RPMI8226 (cell line): ENCODE results near the gene UBE2Q2.
A peak's percentile ranks its signal among the peaks of the same experiment; 100 is the strongest.
"Not testable (repeated sequence)": the region's sequence is repeated elsewhere in the genome, so short reads cannot be mapped to it uniquely, and the experiment has no call there.

Experiments used
- DNase-seq: peaks from one replicate; pipeline ENCODE4 v3.0.0-alpha.2; 2015

The UBE2Q2 gene

GRCh38 chr15:75842722-75843677, at the start of gene UBE2Q2:
UBE2Q2 (plus strand) TSS chr15:75843447; CDS start chr15:75843667, 220 bp downstream.
- peak; percentile 84 for DNase-seq

DNA sequence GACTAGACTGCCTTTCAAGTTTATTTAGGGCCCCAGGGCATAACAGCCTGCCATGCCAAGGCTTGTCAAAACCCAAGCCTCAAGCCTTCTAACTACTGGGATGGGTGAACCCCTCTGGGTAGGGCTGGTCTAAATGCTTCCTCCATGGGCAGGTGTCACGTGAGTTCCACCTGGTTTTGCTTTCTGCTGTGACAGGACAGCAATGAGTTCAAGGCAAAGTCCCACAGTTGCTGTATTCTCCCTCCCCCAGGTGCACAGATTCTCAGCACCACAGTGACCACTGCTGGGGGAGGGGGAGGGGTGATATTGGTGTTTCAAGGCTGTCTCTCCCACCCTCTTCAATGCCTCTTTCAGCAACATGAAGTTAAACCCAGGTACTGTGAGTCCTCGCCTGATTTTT, 46.9 kb upstream of the UBE2Q2 start:
- DNase-seq: peak; percentile 76

GRCh38 chr15:75797146-75797545, 46.1 kb upstream of the UBE2Q2 start:
- DNase-seq: not testable (repeated sequence)

DNA sequence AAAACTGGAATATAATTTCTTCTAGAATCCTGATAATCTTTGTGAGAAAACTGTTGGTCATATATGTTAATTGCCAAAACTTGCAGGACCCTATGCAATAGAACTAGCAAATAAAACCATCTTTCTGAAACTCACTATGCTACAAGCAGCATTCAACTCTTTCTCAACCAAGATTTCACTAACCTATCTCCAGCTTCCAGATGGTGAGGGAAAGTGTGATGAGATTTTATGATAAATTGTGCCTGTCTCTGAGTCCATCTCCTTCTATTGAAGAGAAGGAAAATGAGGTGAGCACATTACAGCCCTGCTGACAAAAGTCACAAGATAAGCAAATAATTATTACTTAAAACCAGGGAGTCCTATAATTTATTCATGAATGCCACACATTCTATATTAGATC, 44.1 kb upstream of the UBE2Q2 start:
- no peak for DNase-seq

GRCh38 chr15:75800409-75800808, 42.8 kb upstream of the UBE2Q2 start:
- not testable (repeated sequence) for DNase-seq

DNA sequence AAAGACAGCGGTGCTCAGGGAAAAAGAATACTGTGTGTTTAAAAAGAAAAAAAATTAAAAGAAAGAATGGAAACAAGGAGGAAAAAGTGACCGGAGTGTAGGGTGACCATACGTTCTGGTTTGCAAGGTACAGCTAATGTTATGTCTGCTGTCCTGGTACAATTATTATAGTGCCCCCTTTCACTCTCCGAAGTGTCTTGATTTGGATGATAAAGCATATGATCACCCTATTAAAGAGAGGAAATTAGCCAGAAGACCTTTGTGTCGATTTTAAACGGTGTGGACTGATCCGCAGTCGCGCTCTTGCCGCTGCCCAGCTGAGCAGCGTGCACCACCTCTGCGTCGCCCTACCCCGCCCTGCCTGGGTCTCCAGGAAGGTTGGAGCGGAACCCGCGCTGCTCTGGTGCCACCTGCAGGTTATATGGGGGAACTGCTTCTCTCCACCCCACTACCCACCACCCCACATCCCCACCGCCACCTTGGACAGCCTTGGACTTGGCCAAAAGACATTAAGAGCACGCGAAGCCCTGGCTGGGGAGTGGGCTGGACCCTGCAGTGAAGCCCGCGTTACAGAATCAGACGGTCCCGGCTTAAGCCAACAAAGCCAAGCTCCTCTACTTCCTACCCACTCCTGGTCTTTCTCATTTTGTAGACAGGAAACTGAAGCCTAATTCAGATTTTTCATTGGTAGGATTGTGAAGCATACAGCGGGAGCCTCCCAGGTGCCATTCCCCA, 41.2 kb upstream of the UBE2Q2 start:
- DNase-seq: peak; percentile 90

DNA sequence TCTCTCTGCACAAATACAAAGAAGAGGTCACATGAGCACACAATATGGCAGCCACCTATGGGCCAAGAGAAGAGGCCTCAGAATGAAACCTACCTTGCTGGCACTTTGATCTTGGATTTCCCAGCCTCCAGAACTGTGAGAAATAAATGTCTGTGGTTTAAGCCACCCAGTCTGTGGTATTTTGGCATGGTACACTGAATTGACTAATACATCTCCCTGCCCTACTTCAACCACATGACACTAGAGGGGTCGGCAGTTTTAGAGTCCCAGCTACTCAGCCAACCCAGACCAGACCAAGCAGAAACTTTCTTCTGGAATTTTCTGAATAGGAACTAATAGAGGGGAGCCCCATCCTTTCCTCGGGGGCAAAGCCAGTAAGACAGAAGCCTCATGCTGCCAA, 35.8 kb upstream of the UBE2Q2 start:
- not testable (repeated sequence) for DNase-seq

GRCh38 chr15:75808009-75808408, 35.2 kb upstream of the UBE2Q2 start:
- DNase-seq: not testable (repeated sequence)

GRCh38 chr15:75808563-75808962, 34.7 kb upstream of the UBE2Q2 start:
- no peak for DNase-seq

DNA sequence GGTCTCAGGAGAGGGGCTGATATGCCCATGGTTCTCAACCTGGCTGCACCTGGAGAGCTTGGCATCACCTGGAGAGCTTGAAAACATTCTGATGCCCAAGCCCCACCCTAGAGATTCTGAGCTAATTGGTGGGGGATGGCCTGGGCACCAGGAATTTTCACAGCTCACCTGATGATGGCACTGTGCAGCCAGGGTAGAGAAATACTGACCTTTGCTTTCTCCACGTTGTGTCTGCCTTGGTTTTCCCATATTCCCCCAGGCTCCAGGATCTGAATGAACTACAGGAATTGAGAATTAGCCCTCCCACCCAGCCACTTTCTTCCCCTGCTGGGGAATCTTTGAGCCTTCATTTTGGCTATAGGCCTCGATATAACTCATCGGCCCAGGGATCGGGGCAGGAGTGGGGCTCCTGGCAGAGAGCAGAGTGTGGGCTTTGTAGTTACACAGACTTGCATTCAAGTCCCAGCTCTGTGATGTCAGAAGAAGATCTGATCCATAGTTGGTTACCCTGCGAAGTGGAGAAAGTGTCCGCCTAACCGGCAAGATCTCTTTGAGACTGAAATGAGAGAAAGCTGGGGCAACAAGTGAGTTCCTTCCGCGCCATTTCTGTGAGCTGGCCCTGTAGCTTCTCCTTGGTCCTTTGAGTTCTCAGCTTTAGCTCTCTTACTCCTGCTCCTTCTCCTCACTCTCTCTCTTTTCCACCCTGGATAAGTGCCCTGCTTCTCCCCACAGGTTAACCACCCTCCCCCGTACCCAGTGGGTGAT, 33.1 kb upstream of the UBE2Q2 start:
- DNase-seq: peak; percentile 47

- DNase-seq: no peak
These were observed 32.3 kb upstream of the UBE2Q2 start for GRCh38 chr15:75810874-75811498.

DNA sequence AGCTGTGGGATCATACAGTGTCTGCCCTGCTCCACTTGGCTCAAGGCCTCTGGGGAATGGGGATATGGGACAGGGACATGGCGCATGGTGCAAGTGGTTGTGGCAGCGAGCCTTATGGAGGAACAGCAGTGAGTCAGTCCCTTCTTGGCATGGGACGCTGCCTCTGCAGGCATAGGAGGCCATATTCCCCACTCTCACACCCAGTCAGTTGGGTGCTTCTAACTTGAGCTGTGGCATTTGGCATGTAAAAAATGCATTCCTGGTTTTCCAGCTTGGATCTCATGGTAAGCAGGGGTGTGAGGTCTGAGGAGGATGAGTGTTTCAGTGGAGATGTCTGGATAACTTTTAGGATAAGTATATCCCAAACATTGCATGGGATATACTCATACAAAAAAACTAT, 31.6 kb upstream of the UBE2Q2 start:
- DNase-seq: no peak

DNA sequence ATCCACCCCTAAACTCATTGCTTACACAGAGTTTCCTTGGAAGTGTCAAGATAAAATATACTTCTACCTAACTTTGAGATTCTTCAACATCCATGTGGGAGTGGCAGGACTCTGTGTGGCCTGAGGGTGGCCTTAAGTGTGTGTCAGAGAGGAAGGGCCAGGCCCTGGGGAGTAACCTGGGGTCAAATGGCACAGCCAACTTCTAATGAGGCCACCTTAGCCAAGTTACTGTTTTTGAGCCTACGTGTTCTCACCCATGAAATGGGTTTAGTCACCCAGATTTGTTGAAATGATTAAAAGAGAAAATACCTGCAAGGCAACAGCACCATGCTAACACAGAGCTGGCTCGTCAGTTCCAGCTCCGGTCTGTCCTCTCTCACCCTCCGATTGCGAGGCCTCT, 28.5 kb upstream of the UBE2Q2 start:
- no peak for DNase-seq

DNA sequence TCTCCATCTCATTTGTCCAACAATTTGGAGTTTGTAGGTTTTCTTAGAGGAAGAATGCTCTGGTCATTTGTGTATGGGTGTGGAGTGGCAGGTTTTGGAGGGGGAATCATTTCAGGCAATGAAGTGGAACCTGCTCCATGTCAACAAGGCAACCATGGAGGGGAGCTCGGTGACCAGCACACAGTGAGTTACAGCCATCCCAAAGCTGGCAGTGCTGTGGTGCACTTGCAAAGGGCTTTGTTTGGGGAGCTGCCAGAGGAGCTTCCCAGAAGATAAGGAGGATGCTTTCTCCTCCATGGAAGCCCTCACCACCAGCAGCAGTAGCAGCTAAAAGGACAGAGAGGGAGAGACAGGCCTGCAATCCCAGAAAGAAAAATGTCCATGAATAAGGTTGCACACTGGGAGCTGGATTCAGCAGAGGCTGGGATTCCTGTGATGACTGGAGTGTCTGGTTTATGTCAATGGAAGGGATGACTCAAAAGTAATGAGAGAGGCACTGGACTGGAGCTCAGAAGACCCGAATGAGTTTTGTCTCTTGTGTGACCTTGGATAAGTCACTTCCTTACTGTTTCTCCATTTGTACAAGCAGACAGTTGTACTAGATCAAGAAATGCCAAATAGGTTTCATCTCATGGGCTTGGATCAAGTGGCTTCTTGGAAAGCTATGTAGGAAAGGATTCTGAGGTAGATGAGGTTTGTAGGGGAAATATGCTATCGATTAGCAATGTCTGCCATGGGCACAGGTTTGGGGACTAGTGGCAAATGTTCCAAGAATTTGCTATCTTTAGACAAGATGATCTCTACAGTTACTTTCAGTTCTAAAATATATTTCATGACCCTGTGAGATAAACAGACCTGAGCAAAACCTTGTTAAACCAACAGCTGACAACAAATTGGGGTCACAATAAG, 27.2 kb upstream of the UBE2Q2 start:
- DNase-seq: no peak

DNA sequence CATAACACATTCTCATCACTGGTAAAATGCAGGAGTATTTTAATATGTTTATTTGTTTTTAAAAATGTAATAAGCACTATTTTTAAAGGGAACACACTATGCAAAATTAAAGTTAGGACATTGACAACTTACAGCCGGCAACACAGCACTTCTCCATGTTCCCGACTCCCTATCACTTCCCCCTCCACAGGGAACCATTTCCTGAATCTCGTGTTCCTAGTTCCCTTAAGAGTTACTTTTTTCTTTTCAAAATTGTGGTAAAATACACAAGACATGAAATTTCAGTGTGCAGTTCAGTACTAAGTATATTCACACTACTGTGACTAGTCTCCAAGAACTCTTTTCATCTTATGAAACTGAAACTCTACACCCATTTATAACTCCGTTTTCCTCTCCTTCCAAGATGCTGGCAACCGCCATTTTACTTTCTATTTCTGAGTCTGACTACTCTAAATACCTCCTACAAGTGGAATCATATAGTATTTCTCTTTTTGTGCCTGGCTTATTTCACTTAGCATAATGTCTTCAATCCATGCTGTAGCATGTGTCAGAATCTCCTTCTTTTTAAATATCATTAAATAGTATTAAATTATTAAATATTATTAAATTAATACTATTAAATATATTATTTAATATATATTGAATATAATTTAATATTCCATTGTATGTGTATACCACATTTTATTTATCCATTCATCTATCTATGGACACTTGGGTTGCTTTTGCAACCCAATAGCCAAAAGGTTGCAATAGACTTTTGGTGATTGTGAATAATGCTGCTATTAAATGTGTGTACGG, 25.9 kb upstream of the UBE2Q2 start:
- DNase-seq: peak; percentile 77

DNA sequence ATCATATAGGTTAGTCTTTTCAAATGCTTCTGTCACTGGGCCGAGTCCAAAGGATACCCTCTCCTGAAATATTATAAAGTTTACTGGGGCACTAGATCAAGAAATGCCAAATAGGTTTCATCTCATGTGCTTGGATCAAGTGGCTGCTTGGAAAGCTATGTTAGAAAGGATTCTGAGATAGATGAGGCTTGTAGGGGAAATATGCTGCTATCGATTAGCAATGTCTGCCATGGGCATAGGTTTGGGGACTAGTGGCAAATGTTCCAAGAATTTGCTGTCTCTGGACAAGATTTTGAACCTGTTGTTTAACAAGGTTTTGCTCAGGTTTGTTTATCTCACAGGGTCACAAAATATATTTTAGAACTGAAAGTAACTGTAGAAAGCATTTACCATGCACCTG, 23.0 kb upstream of the UBE2Q2 start:
- DNase-seq: no peak

- no peak for DNase-seq
These were observed 21.4 kb upstream of the UBE2Q2 start for GRCh38 chr15:75821786-75822345.

DNA sequence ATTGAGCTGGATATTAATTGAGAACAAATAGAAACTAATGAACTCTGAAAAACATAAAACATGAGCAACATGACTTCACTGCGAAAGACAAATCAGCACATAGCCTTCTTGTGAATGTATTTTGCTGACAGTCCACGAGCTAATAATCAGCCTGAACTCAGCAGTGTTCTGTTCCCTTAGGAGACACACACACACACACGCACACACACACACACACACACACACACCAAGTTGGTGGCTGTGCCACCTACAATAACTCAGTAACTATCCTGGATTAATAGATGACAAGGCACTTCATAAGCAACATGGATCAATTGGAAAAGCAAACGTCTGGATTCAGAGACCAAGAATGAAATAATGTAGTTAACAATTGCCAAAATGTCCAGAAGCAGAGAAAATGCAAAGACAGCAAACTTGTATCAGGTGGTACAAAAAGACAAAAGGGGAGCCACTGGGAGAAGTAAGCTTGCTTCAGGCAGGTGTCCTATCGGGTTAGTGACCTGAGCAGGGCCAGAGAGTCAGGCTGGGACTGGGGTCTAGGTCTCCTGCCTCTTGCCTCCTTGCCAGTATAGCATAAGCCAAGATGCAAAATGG, 20.5 kb upstream of the UBE2Q2 start:
- no peak for DNase-seq

GRCh38 chr15:75823860-75824613, 19.2 kb upstream of the UBE2Q2 start:
- DNase-seq: no peak
